Duodenal mucosa (tissue), 2 donors: ENCODE data around the gene NEURL1.
"Not testable (repeated sequence)": the region's sequence is repeated elsewhere in the genome, so short reads cannot be mapped to it uniquely, and the experiment has no call there.

Experiments
- H3K27ac ChIP-seq: one replicate; pipeline ENCODE4 v1.7.0; 2013; ENCODE audit warnings: low read depth, low read length
- H3K27me3 ChIP-seq, 2 donors: one replicate each; pipeline ENCODE4 v1.7.0; 2013; ENCODE audit warnings: low read length in 2 of 2, control low read depth in 1 of 2; ENCODE audit not compliant: insufficient read depth in 2 of 2, control insufficient read depth in 1 of 2
- H3K36me3 ChIP-seq, 2 donors: one replicate each; pipeline ENCODE4 v1.7.0; 2013; ENCODE audit warnings: low read length in 2 of 2, control low read depth in 1 of 2; ENCODE audit not compliant: insufficient read depth in 2 of 2, control insufficient read depth in 1 of 2
- H3K4me1 ChIP-seq, 2 donors: one replicate each; pipeline ENCODE4 v1.7.0; 2013; ENCODE audit warnings: low read length in 2 of 2, control low read depth in 1 of 2; ENCODE audit not compliant: insufficient read depth in 2 of 2, control insufficient read depth in 1 of 2
- H3K4me3 ChIP-seq, 2 donors: one replicate each; pipeline ENCODE4 v1.7.0; 2013; ENCODE audit warnings: low read length in 2 of 2, low read depth in 1 of 2
- H3K9ac ChIP-seq, 2 donors: one replicate each; pipeline ENCODE4 v1.7.0; 2013; ENCODE audit warnings: low read length in 2 of 2, low read depth in 1 of 2
- H3K9me3 ChIP-seq, 2 donors: one replicate each; pipeline ENCODE4 v1.7.0; 2013; ENCODE audit warnings: low read length in 2 of 2, control low read depth in 1 of 2; ENCODE audit not compliant: control insufficient read depth in 1 of 2

NEURL1 gene

GRCh38 chr10:103514244-103514643 is 20.7 kb downstream of the NEURL1 start:
- H3K9me3 ChIP-seq: no peaks in the 10 kb centered on the region

GRCh38 chr10:103517234-103518085 is 24.0 kb downstream of the NEURL1 start:
- Histone ChIP-seq H3K27me3 (no peaks in the 10 kb centered on the region), H3K36me3 (no peaks in the 10 kb centered on the region), H3K4me3 (no peak overlapping the region), H3K9ac (no peak overlapping the region), H3K9me3 (no peaks in the 10 kb centered on the region), H3K4me1 (peaks cover 27 to 29% of the 10 kb centered on the region in 2 donors), H3K27ac (no peak overlapping the region)

More at GRCh38 chr10:103514244-103514643, 20.7 kb downstream of the NEURL1 start:
- Histone ChIP-seq H3K9ac (no peak overlapping the region), H3K27me3 (no peaks in the 10 kb centered on the region), H3K27ac (no peak overlapping the region), H3K4me1 (peaks cover 44 to 49% of the 10 kb centered on the region in 2 donors), H3K4me3 (no peak overlapping the region), H3K36me3 (no peaks in the 10 kb centered on the region)

- Histone ChIP-seq H3K27me3 (no peaks in the 10 kb centered on the region), H3K9me3 (no peaks in the 10 kb centered on the region), H3K36me3 (no peaks in the 10 kb centered on the region), H3K4me3 (no peak overlapping the region), H3K27ac (no peak overlapping the region), H3K4me1 (peaks cover 7 to 11% of the 10 kb centered on the region in 2 donors), H3K9ac (no peak overlapping the region)
Measured at GRCh38 chr10:103519798-103520197, 26.3 kb downstream of the NEURL1 start.

GRCh38 chr10:103522006-103522405 is 28.5 kb downstream of the NEURL1 start:
- not testable (repeated sequence) for H3K4me1 ChIP-seq, H3K27me3 ChIP-seq, H3K27ac ChIP-seq, H3K9ac ChIP-seq, H3K9me3 ChIP-seq, H3K4me3 ChIP-seq, H3K36me3 ChIP-seq

- Histone ChIP-seq H3K9ac (no peak overlapping the region), H3K4me1 (no peaks in the 10 kb centered on the region), H3K27me3 (no peaks in the 10 kb centered on the region), H3K27ac (no peak overlapping the region), H3K4me3 (no peak overlapping the region), H3K9me3 (no peaks in the 10 kb centered on the region), H3K36me3 (no peaks in the 10 kb centered on the region)
Measured at GRCh38 chr10:103523683-103524082, 30.2 kb downstream of the NEURL1 start.

- Histone ChIP-seq H3K4me1 (no peaks in the 10 kb centered on the region), H3K9ac (no peak overlapping the region), H3K27ac (no peak overlapping the region), H3K36me3 (no peaks in the 10 kb centered on the region), H3K4me3 (no peak overlapping the region), H3K9me3 (peaks cover 0 to 5% of the 10 kb centered on the region in 2 donors), H3K27me3 (no peaks in the 10 kb centered on the region)
Measured at GRCh38 chr10:103525901-103526300, 32.4 kb downstream of the NEURL1 start.

- H3K36me3 ChIP-seq, H3K4me3 ChIP-seq, H3K9me3 ChIP-seq, H3K9ac ChIP-seq, H3K4me1 ChIP-seq, H3K27ac ChIP-seq, H3K27me3 ChIP-seq: not testable (repeated sequence)
Measured at GRCh38 chr10:103527476-103527875, 34.0 kb downstream of the NEURL1 start.

GRCh38 chr10:103528549-103528948 is 35.0 kb downstream of the NEURL1 start:
- Histone ChIP-seq H3K27ac (no peak overlapping the region), H3K36me3 (no peaks in the 10 kb centered on the region), H3K4me1 (no peaks in the 10 kb centered on the region), H3K4me3 (no peak overlapping the region), H3K27me3 (no peaks in the 10 kb centered on the region), H3K9ac (no peak overlapping the region), H3K9me3 (peaks cover 0 to 5% of the 10 kb centered on the region in 2 donors)

- no peak overlapping the region for H3K4me3 ChIP-seq
- H3K9ac ChIP-seq: no peak overlapping the region
- H3K27ac ChIP-seq: no peak overlapping the region
- H3K4me1 ChIP-seq: no peaks in the 10 kb centered on the region
- peaks cover 0 to 5% of the 10 kb centered on the region in 2 donors for H3K9me3 ChIP-seq
- H3K36me3 ChIP-seq: no peaks in the 10 kb centered on the region
- no peaks in the 10 kb centered on the region for H3K27me3 ChIP-seq
Measured at GRCh38 chr10:103529539-103529938, 36.0 kb downstream of the NEURL1 start.

GRCh38 chr10:103533827-103534226 is 40.3 kb downstream of the NEURL1 start:
- Histone ChIP-seq H3K4me1 (no peaks in the 10 kb centered on the region), H3K9me3 (peaks cover 0 to 5% of the 10 kb centered on the region in 2 donors), H3K9ac (no peak overlapping the region), H3K4me3 (no peak overlapping the region), H3K36me3 (no peaks in the 10 kb centered on the region), H3K27ac (no peak overlapping the region), H3K27me3 (no peaks in the 10 kb centered on the region)
